ENCODE results near the gene RNASEH2B. TPM values are rescaled to one million over a fixed set of nuclear protein-coding genes. Genes with fewer than 3 reads are reported as not detected.

Gene RNASEH2B
- total RNA-seq, 3 donors from 2014 or later: 52.3 to 55.4 (median 53.4) TPM

- ATAC-seq (no peak), DNase-seq (no peak)
- Mint-ChIP-seq H3K9me3 (no peaks in the 10 kb centered on the region), H3K4me1 (ENCODE audit: low read depth) (peaks cover 6% of the 10 kb centered on the region), H3K4me3 (no peak overlapping the region), H3K36me3 (ENCODE audit: insufficient read depth) (peaks cover 59% of the 10 kb centered on the region), H3K27me3 (ENCODE audit: low read depth) (no peaks in the 10 kb centered on the region)
Observed at GRCh38 chr13:50940509-50940908, 30.9 kb downstream of the RNASEH2B start.

DNA sequence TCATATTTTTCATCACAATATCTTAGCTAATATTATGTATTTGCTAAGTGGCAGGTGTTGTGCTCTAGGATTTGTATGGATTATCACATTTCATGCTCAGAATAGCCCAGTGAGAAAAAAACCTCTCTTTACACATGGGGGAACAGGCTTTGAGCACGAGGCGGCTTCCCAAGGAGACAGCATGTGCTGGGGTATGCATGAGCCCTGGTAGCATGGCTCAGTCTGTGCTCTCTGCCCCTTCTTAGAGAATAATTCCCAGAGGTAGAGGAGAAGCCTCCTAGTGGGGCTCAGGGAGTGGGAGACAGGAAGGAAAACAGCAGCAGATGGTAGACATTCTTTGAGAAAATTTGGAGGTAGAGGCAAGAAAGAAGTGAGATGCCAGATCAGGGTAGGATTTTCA is 31.6 kb downstream of the RNASEH2B start:
- Mint-ChIP-seq H3K9me3 (no peaks in the 10 kb centered on the region), H3K4me3 (no peak overlapping the region), H3K4me1 (ENCODE audit: low read depth) (peaks cover 5% of the 10 kb centered on the region), H3K36me3 (ENCODE audit: insufficient read depth) (peaks cover 56% of the 10 kb centered on the region), H3K27me3 (ENCODE audit: low read depth) (no peaks in the 10 kb centered on the region)
- no peak for DNase-seq
- ATAC-seq: no peak

GRCh38 chr13:50942630-50943311 is 33.2 kb downstream of the RNASEH2B start:
- no peak overlapping the region for H3K4me3 Mint-ChIP-seq
- no peak for DNase-seq
- no peaks in the 10 kb centered on the region for H3K27me3 Mint-ChIP-seq (ENCODE audit: low read depth)
- H3K36me3 Mint-ChIP-seq (ENCODE audit: insufficient read depth): peaks cover 55% of the 10 kb centered on the region
- peaks cover 5% of the 10 kb centered on the region for H3K4me1 Mint-ChIP-seq (ENCODE audit: low read depth)
- H3K9me3 Mint-ChIP-seq: no peaks in the 10 kb centered on the region
- ATAC-seq: peak in 1 of 2 donors; percentile 21

- peaks cover 2% of the 10 kb centered on the region for H3K4me1 Mint-ChIP-seq (ENCODE audit: low read depth)
- H3K9me3 Mint-ChIP-seq: no peaks in the 10 kb centered on the region
- no peaks in the 10 kb centered on the region for H3K27me3 Mint-ChIP-seq (ENCODE audit: low read depth)
- no peak for DNase-seq
- ATAC-seq: no peak
- no peak overlapping the region for H3K4me3 Mint-ChIP-seq
- peaks cover 59% of the 10 kb centered on the region for H3K36me3 Mint-ChIP-seq (ENCODE audit: insufficient read depth)
Observed at GRCh38 chr13:50945669-50946068, 36.1 kb downstream of the RNASEH2B start.

DNA sequence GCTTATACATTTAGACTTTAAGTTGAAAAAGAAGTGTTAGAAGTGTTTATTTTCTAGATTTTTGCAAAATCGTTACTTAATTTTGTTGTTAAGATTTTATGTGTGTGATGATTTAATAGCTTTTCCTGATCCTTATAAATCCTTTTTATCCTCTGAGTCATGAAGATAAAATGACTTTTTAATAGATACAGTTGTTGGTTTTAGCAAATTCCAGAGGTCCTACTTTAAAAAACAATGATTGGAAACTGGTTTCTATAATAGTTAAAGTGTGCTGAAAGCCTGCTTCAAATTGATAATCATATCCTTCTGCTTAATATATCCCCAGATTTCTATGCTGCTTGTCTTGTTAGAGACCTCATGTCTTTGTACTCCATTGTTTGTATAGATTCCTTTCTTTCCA is 39.0 kb downstream of the RNASEH2B start:
- ATAC-seq (no peak), DNase-seq (no peak)
- Mint-ChIP-seq H3K4me3 (no peak overlapping the region), H3K4me1 (ENCODE audit: low read depth) (no peaks in the 10 kb centered on the region), H3K9me3 (no peaks in the 10 kb centered on the region), H3K27me3 (ENCODE audit: low read depth) (no peaks in the 10 kb centered on the region), H3K36me3 (ENCODE audit: insufficient read depth) (peaks cover 54% of the 10 kb centered on the region)

DNA sequence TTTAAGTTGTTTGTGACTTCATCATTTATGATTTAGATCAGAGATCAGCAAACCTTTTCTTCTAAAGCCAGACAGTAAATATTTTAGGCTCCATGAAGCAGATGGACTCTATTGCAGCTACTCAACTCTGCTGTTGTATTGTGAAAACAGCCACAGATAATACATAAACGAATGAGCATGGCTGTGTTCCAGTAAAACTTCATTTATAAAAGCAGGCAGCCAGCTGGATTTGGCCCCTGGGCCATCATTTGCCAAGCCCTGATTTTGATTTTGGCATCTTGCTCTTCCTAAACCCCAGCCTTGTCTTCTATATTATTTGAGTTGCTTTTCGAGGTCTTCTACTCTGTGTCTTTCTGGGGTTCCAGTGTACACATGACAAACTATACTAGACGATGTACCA is 41.3 kb downstream of the RNASEH2B start:
- Mint-ChIP-seq H3K9me3 (no peaks in the 10 kb centered on the region), H3K36me3 (ENCODE audit: insufficient read depth) (peaks cover 44% of the 10 kb centered on the region)

GRCh38 chr13:50951366-50951765 is 41.8 kb downstream of the RNASEH2B start:
- Mint-ChIP-seq H3K27me3 (ENCODE audit: low read depth) (no peaks in the 10 kb centered on the region), H3K4me3 (no peak overlapping the region), H3K4me1 (ENCODE audit: low read depth) (no peaks in the 10 kb centered on the region), H3K9me3 (no peaks in the 10 kb centered on the region), H3K36me3 (ENCODE audit: insufficient read depth) (peaks cover 44% of the 10 kb centered on the region)
- DNase-seq (no peak), ATAC-seq (no peak)

More for the DNA sequence above, 41.3 kb downstream of the RNASEH2B start:
- H3K27me3 Mint-ChIP-seq (ENCODE audit: low read depth): no peaks in the 10 kb centered on the region
- ATAC-seq (no peak), DNase-seq (no peak)
- H3K4me3 Mint-ChIP-seq: no peak overlapping the region
- no peaks in the 10 kb centered on the region for H3K4me1 Mint-ChIP-seq (ENCODE audit: low read depth)

GRCh38 chr13:50955241-50955640 is 45.6 kb downstream of the RNASEH2B start:
- ATAC-seq (no peak), DNase-seq (no peak)
- H3K9me3 Mint-ChIP-seq: no peaks in the 10 kb centered on the region
- no peaks in the 10 kb centered on the region for H3K27me3 Mint-ChIP-seq (ENCODE audit: low read depth)
- H3K4me3 Mint-ChIP-seq: no peak overlapping the region
- peaks cover 8% of the 10 kb centered on the region for H3K4me1 Mint-ChIP-seq (ENCODE audit: low read depth)
- H3K36me3 Mint-ChIP-seq (ENCODE audit: insufficient read depth): peaks cover 35% of the 10 kb centered on the region

GRCh38 chr13:50955798-50956197 is 46.2 kb downstream of the RNASEH2B start:
- Mint-ChIP-seq H3K9me3 (no peaks in the 10 kb centered on the region), H3K36me3 (ENCODE audit: insufficient read depth) (peaks cover 34% of the 10 kb centered on the region), H3K4me1 (ENCODE audit: low read depth) (peaks cover 8% of the 10 kb centered on the region), H3K4me3 (no peak overlapping the region), H3K27me3 (ENCODE audit: low read depth) (no peaks in the 10 kb centered on the region)
- no peak for DNase-seq
- no peak for ATAC-seq

- Mint-ChIP-seq H3K4me1 (ENCODE audit: low read depth) (peaks cover 8% of the 10 kb centered on the region), H3K36me3 (ENCODE audit: insufficient read depth) (peaks cover 36% of the 10 kb centered on the region), H3K9me3 (no peaks in the 10 kb centered on the region), H3K4me3 (no peak overlapping the region), H3K27me3 (ENCODE audit: low read depth) (no peaks in the 10 kb centered on the region)
- ATAC-seq (no peak), DNase-seq (no peak)
Observed at GRCh38 chr13:50957620-50958019, 48.0 kb downstream of the RNASEH2B start.

- Mint-ChIP-seq H3K36me3 (ENCODE audit: insufficient read depth) (peaks cover 55% of the 10 kb centered on the region), H3K4me1 (ENCODE audit: low read depth) (no peaks in the 10 kb centered on the region), H3K4me3 (no peak overlapping the region), H3K27me3 (ENCODE audit: low read depth) (no peaks in the 10 kb centered on the region), H3K9me3 (no peaks in the 10 kb centered on the region)
- no peak for DNase-seq
- ATAC-seq: no peak
Observed at GRCh38 chr13:50969691-50970090, 60.1 kb downstream of the RNASEH2B start.

- DNase-seq: no peak
- Mint-ChIP-seq H3K4me1 (ENCODE audit: low read depth) (no peaks in the 10 kb centered on the region), H3K36me3 (ENCODE audit: insufficient read depth) (peaks cover 55% of the 10 kb centered on the region), H3K9me3 (no peaks in the 10 kb centered on the region), H3K27me3 (ENCODE audit: low read depth) (no peaks in the 10 kb centered on the region), H3K4me3 (no peak overlapping the region)
- ATAC-seq: no peak
Observed at GRCh38 chr13:50970956-50971355, 61.4 kb downstream of the RNASEH2B start.

GRCh38 chr13:50974268-50974667 is 64.7 kb downstream of the RNASEH2B start:
- DNase-seq: no peak
- ATAC-seq: no peak
- no peaks in the 10 kb centered on the region for H3K4me1 Mint-ChIP-seq (ENCODE audit: low read depth)
- no peaks in the 10 kb centered on the region for H3K27me3 Mint-ChIP-seq (ENCODE audit: low read depth)
- H3K36me3 Mint-ChIP-seq (ENCODE audit: insufficient read depth): peaks cover 61% of the 10 kb centered on the region
- no peak overlapping the region for H3K4me3 Mint-ChIP-seq
- no peaks in the 10 kb centered on the region for H3K9me3 Mint-ChIP-seq

- H3K36me3 Mint-ChIP-seq (ENCODE audit: insufficient read depth): peaks cover 39% of the 10 kb centered on the region
- no peaks in the 10 kb centered on the region for H3K27me3 Mint-ChIP-seq (ENCODE audit: low read depth)
- no peak overlapping the region for H3K4me3 Mint-ChIP-seq
- H3K9me3 Mint-ChIP-seq: peaks cover 3% of the 10 kb centered on the region
- DNase-seq: no peak
- ATAC-seq: no peak
- H3K4me1 Mint-ChIP-seq (ENCODE audit: low read depth): no peaks in the 10 kb centered on the region
Observed at GRCh38 chr13:50979187-50979586, 69.6 kb downstream of the RNASEH2B start.

DNA sequence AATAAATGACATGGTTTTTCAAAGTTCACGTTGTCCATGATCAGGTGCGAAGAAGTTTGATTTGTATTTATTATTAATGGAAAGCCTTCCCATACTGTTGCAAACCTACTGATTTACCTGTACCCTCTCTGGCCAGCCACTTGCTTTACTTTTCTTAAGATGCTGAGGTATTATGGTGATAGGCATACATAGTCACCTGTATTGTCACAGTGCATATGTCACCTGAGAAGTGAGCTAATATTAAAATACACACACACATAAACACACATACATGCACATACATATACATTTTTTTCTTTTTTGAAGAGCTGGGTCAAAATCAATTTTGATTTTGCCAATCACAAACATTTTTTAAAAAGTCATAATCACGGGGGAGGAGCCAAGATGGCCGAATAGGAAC is 72.1 kb downstream of the RNASEH2B start:
- Mint-ChIP-seq H3K9me3 (peaks cover 3% of the 10 kb centered on the region), H3K36me3 (ENCODE audit: insufficient read depth) (peaks cover 19% of the 10 kb centered on the region), H3K4me1 (ENCODE audit: low read depth) (no peaks in the 10 kb centered on the region), H3K4me3 (peak overlapping the region; percentile 66), H3K27me3 (ENCODE audit: low read depth) (no peaks in the 10 kb centered on the region)
- DNase-seq (no peak), ATAC-seq (no peak)
